Suprapubic skin (tissue), 3 donors: ENCODE measurements around the gene DCTN3.

Source experiments
- EP300 ChIP-seq: sonication (generic); formaldehyde crosslinking; IDR thresholded peaks from one replicate; pipeline ENCODE4 v1.6.1; 2017; ENCODE audit warnings: antibody characterized with exemption
- POLR2A ChIP-seq, 2 donors: fragments of 450-650 bp; IDR thresholded peaks; one replicate each; pipeline ENCODE4 v1.6.1; 2017; ENCODE audit warnings: antibody characterized with exemption in 2 of 2, mild to moderate bottlenecking in 2 of 2, moderate library complexity in 2 of 2
- TF ChIP-seq, protein P1 (sequence below), 2 donors: fragments of 200-600 bp in 1 of 2; fragments of 450-650 bp in 1 of 2; sonication (generic) in 1 of 2; IDR thresholded peaks; one replicate each; pipeline ENCODE4 v1.5.1; 2016 to 2019; ENCODE audit warnings: antibody characterized with exemption in 2 of 2, mild to moderate bottlenecking in 1 of 2, moderate library complexity in 1 of 2

DNA sequence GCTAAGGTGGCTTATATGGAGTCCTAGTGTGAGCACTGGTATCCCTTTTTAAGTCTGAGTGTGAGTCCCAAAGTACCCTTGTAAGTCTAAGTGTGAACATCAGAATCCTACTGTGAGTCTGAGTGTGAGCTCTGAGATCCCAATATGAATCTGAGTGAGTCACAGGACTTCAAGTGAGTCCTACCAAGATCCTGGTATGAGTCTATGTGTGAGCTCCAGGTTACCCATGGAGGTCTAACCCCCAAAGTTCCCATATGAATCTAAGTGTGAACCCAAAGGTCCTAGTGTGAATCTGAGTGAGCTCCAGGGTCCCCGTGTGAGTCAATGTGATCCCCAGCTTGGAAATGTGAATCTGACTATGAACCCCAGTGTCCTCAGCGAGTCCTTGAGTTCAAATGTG, 33.0 kb downstream of the DCTN3 start:
- TF ChIP-seq, protein P1, sequence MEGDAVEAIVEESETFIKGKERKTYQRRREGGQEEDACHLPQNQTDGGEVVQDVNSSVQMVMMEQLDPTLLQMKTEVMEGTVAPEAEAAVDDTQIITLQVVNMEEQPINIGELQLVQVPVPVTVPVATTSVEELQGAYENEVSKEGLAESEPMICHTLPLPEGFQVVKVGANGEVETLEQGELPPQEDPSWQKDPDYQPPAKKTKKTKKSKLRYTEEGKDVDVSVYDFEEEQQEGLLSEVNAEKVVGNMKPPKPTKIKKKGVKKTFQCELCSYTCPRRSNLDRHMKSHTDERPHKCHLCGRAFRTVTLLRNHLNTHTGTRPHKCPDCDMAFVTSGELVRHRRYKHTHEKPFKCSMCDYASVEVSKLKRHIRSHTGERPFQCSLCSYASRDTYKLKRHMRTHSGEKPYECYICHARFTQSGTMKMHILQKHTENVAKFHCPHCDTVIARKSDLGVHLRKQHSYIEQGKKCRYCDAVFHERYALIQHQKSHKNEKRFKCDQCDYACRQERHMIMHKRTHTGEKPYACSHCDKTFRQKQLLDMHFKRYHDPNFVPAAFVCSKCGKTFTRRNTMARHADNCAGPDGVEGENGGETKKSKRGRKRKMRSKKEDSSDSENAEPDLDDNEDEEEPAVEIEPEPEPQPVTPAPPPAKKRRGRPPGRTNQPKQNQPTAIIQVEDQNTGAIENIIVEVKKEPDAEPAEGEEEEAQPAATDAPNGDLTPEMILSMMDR (IDR thresholded peaks at IDR 0.05): no peak
- no peak for TF ChIP-seq EP300
- no peak for TF ChIP-seq POLR2A (IDR thresholded peaks at IDR 0.05)
